Lung (tissue), 12 donors: ENCODE data around the gene WDR43. TPM values are rescaled to one million over a fixed set of nuclear protein-coding genes. Genes with fewer than 3 reads are reported as not detected.

Source experiments
- ATAC-seq: fragments of 200-7000 bp; cut with Tn5 transposase; one replicate; pipeline ENCODE4 v1.9.1; 2020; ENCODE audit warnings: moderate number of reproducible peaks; ENCODE audit not compliant: insufficient read depth, low FRiP score
- DNase-seq, 3 donors: peaks; one replicate each; pipeline ENCODE4 v3.0.0-alpha.2; 2013 to 2017
- H3K27ac ChIP-seq, 2 donors: one replicate each; pipeline ENCODE4 v1.5.1; 2013; ENCODE audit warnings: mild to moderate bottlenecking in 2 of 2, moderate library complexity in 2 of 2, control low read depth in 1 of 2, inconsistent platforms in 1 of 2, low read depth in 1 of 2, low read length in 1 of 2
- H3K27me3 ChIP-seq, 3 donors: one replicate each; pipeline ENCODE4 v1.5.1; 2013; ENCODE audit warnings: low read length in 2 of 3; ENCODE audit not compliant: control insufficient read depth in 3 of 3, insufficient read depth in 3 of 3
- H3K36me3 ChIP-seq, 4 donors: one replicate each; pipeline ENCODE4 v1.5.1; 2013; ENCODE audit warnings: low read length in 4 of 4, mild to moderate bottlenecking in 1 of 4, moderate library complexity in 1 of 4; ENCODE audit not compliant: control insufficient read depth in 4 of 4, insufficient read depth in 4 of 4
- H3K4me1 ChIP-seq, 5 donors: one replicate each; pipeline ENCODE4 v1.5.1; 2013; ENCODE audit warnings: low read length in 5 of 5, mild to moderate bottlenecking in 2 of 5, moderate library complexity in 1 of 5; ENCODE audit not compliant: control insufficient read depth in 5 of 5, insufficient read depth in 5 of 5
- H3K4me3 ChIP-seq: one replicate; pipeline ENCODE4 v1.5.1; 2013; ENCODE audit warnings: mild to moderate bottlenecking, control low read depth, moderate library complexity
- H3K9ac ChIP-seq, 2 donors: one replicate each; pipeline ENCODE4 v1.5.1; 2013; ENCODE audit warnings: low read length in 2 of 2, control low read depth in 1 of 2; ENCODE audit not compliant: insufficient read depth in 1 of 2
- H3K9me3 ChIP-seq, 4 donors: one replicate each; pipeline ENCODE4 v1.5.1; 2013; ENCODE audit warnings: low read length in 3 of 4, mild to moderate bottlenecking in 1 of 4, moderate library complexity in 1 of 4; ENCODE audit not compliant: control insufficient read depth in 4 of 4, insufficient read depth in 3 of 4
- WGBS, 2 donors: extraction: QIAGEN DNeasy Blood & Tissue Kit; methylation state at CpG; one replicate each; pipeline ENCODE4 v1.1.7; 2013; 5-methylcytosine and 5-hydroxymethylcytosine counted together
- polyA plus RNA-seq, 2 donors: library from polyadenylated mRNA; stranded (reverse); fragments of 200-250 nt; gene quantifications; one replicate each; pipeline ENCODE4 v1.2.1, GENCODE V29; 2013
- total RNA-seq, 2 donors: library from RNA; depleted of rRNA in 1 of 2; stranded (reverse); fragments of >200 nt in 1 of 2; gene quantifications; one replicate each; pipeline ENCODE4 v1.2.1, GENCODE V29; 2014 to 2021
- TF ChIP-seq, protein P1 (sequence below): IDR thresholded peaks from 2 replicates; pipeline ENCODE4 v1.5.1; 2012; ENCODE audit warnings: mild to moderate bottlenecking; ENCODE audit errors: control extremely low read depth, extremely low read depth
- donor health status: control.
- donor health status: control.
- donor health status: Bipolar disorder and iron deficiency.
- donor health status: healthy.
- donor health status: DM: yes; HTN: yes; CAD: no.

WDR43 gene
- total and polyA plus RNA-seq, 4 donors: 8.2 to 40.2 (median 28.1) TPM

DNA sequence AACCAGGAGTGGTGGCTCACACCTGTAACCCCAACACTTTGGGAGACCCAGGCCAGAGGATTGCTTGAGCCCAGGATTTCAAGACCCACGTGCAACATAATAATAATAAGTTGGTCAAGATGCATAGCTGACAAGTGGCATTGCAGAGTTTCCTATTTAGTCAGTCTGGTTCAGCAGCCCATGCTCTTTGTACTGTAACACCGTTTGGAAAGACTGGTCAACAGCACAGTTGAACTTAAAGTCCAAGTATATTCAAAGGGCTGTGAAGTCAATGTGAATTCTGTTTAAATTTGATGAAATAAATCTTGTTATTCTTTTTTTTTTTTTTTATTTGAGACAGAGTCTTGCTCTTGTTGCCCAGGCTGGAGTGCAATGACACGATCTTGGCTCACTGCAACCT is 22.8 kb upstream of the WDR43 start:
- no peak for ATAC-seq
- Histone ChIP-seq H3K9ac (no peak overlapping the region), H3K4me1 (peaks cover 6 to 17% (median 9%) of the 10 kb centered on the region in 5 donors), H3K4me3 (no peak overlapping the region), H3K36me3 (peaks cover 0 to 6% (median 2%) of the 10 kb centered on the region in 4 donors), H3K27me3 (peaks cover 0 to 5% (median 0%) of the 10 kb centered on the region in 3 donors), H3K9me3 (no peaks in the 10 kb centered on the region), H3K27ac (no peak overlapping the region)
- no peak for DNase-seq
- TF ChIP-seq, protein P1, sequence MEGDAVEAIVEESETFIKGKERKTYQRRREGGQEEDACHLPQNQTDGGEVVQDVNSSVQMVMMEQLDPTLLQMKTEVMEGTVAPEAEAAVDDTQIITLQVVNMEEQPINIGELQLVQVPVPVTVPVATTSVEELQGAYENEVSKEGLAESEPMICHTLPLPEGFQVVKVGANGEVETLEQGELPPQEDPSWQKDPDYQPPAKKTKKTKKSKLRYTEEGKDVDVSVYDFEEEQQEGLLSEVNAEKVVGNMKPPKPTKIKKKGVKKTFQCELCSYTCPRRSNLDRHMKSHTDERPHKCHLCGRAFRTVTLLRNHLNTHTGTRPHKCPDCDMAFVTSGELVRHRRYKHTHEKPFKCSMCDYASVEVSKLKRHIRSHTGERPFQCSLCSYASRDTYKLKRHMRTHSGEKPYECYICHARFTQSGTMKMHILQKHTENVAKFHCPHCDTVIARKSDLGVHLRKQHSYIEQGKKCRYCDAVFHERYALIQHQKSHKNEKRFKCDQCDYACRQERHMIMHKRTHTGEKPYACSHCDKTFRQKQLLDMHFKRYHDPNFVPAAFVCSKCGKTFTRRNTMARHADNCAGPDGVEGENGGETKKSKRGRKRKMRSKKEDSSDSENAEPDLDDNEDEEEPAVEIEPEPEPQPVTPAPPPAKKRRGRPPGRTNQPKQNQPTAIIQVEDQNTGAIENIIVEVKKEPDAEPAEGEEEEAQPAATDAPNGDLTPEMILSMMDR: no peak
- 78 to 85% methylated on average over 2 to 3 of the region's 3 CpGs for WGBS, 2 donors

DNA sequence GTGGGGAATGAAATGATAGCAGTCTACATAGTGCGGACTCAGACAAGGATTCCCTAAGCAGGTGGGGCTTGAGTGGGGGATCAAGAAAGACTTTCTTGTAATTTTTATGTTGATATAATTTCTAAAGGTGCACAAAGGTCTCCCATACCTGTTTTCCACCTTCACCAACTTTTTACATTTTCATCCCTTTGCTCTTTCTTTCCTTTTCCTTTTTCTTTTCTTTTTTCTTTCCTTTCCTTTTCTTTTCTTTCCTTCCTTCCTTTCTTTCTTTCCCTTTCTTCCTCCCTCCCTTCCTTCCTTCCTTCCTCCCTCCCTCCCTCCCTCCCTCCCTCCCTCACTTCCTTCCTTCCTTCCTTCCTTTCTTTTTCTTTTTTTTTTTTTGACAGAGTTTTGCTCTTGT is 14.3 kb upstream of the WDR43 start:
- Histone ChIP-seq H3K36me3 (no peaks in the 10 kb centered on the region), H3K9me3 (no peaks in the 10 kb centered on the region), H3K27ac (no peak overlapping the region), H3K4me1 (no peaks in the 10 kb centered on the region), H3K9ac (no peak overlapping the region), H3K27me3 (peaks cover 0 to 11% (median 0%) of the 10 kb centered on the region in 3 donors), H3K4me3 (no peak overlapping the region)
- ATAC-seq (no peak), DNase-seq (no peak)
- TF ChIP-seq, protein P1: no peak
- WGBS, 2 donors: 82 to 87% methylated on average over 1 of the region's 1 CpG

DNA sequence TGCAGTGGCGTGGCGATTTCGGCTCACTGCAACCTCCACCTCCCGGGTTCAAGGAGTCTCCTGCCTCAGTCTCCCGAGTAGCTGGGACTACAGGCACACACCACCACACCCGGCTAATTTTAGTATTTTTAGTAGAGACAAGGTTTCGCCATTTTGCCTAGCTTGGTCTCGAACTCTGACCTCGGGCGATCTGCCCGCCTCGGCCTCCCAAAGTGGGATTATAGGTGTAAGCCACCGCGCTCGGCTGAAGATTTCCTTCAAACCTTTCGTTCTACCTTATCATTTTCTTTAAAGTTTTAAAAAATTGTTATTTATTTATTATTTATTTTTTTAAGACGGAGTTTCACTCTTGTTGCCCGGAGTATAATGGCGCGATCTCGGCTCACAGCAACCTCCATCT is 979 bp upstream of the WDR43 start:
- H3K36me3 ChIP-seq: peaks cover 0 to 6% (median 0%) of the 10 kb centered on the region in 4 donors
- H3K9ac ChIP-seq: no peak overlapping the region
- ATAC-seq (no peak), DNase-seq (no peak)
- no peak overlapping the region for H3K27ac ChIP-seq
- TF ChIP-seq, protein P1: no peak
- WGBS, 2 donors: 96% methylated on average over 21 of the region's 21 CpGs
- peaks cover 0 to 12% (median 8%) of the 10 kb centered on the region in 5 donors for H3K4me1 ChIP-seq
- H3K4me3 ChIP-seq: no peak overlapping the region
- H3K9me3 ChIP-seq: no peaks in the 10 kb centered on the region
- H3K27me3 ChIP-seq: peaks cover 0 to 4% (median 0%) of the 10 kb centered on the region in 3 donors
